ENCODE data around the gene SLC17A7. TPM values are rescaled to one million over a fixed set of nuclear protein-coding genes. Genes with fewer than 3 reads are reported as not detected.

SLC17A7 gene
- total and polyA plus RNA-seq, 2 of the 8 experiments (the other 6 are each of a cell fraction or from before 2014, with no cell fraction given), result 2.7 to 3.0 TPM

DNA sequence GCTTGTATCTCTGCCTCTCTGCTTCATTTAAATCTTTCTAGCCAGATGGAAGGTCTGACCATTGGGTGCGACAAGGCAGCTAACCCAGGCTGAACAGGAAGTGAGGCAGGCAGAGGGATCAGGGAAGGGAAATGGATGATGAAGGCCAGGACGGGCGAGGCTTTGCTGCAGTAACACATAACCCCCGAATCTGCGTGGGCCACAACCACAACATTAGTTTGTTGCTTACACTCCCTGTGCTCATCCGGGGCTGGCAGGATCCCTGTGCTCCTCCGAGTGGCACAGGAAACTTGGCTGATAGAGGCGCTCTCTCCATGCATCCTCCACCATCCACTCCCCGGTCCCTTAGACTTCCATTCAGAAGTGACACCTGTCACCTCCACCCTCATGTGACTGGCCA lies 31.6 kb upstream of the SLC17A7 start:
- no peak overlapping the region for H4K5ac ChIP-seq (ENCODE audit: insufficient read length, low read depth, low read length)
- no peak overlapping the region for H3K14ac ChIP-seq (ENCODE audit: insufficient read length)
- no peak overlapping the region for H3K4me3 ChIP-seq (ENCODE audit: extremely low read depth in 1 of 4, insufficient read depth in 2 of 4, low read depth in 3 of 4, low read length in 4 of 4)
- H3K27ac ChIP-seq (ENCODE audit: low read depth, low read length), result no peak overlapping the region
- H2BK120ac ChIP-seq (replicated peaks; ENCODE audit: low read depth, low read length), result no peak overlapping the region
- no peak overlapping the region for H3K56ac ChIP-seq (replicated peaks; ENCODE audit: insufficient read length, low read depth, low read length)
- ChIA-PET POLR2A (ENCODE audit: partially characterized antibody) (interaction anchor here (0.5 to 6.8 kb wide), 8 partner anchors 9 to 225 kb away, joined by 3 to 50 read pairs (median 6); partner anchors contain the start of genes ALDH16A1, PIH1D1 and RPS11), CTCF (ENCODE audit: partially characterized antibody) (interaction anchor here (0.7 to 3.5 kb wide), 12 partner anchors 8 to 220 kb away, joined by 3 to 28 read pairs (median 6); partner anchors contain the start of gene ALDH16A1)
- no peak overlapping the region for H3K4ac ChIP-seq (replicated peaks; ENCODE audit: insufficient read length, low read depth, low read length)
- H3K23me2 ChIP-seq (ENCODE audit: low read depth, low read length), result no peaks in the 10 kb centered on the region; the same call in 1 of the 2 replicates
- WGBS, 2 experiments (ENCODE audit: extremely low coverage in 1 of 2, insufficient coverage in 1 of 2, insufficient read length in 1 of 2, insufficient replicate concordance in 2 of 2, low coverage in 1 of 2, low lambda C conversion rate in 2 of 2, missing lambda C conversion rate in 1 of 2), result 89% methylated on average over 9 of the region's 9 CpGs; no CpG with 5 or more reads in 1 of the 2 experiments
- H3K27me3 ChIP-seq (replicated peaks in 1 of 4; ENCODE audit: control insufficient read depth in 3 of 4, extremely low read depth in 1 of 4, insufficient read depth in 3 of 4, low read length in 3 of 4), result peaks cover 0 to 5% (median 0%) of the 10 kb centered on the region in 4 experiments; a peak in 4 of 7 replicates
- peaks cover 0 to 12% (median 3%) of the 10 kb centered on the region in 4 experiments; a peak in 6 of 7 replicates for H3K4me1 ChIP-seq (replicated peaks in 1 of 4; ENCODE audit: control insufficient read depth in 3 of 4, insufficient read depth in 4 of 4, low read length in 3 of 4)
- no peak for FAIRE-seq
- no peak overlapping the region for H3K23ac ChIP-seq (ENCODE audit: insufficient read length)
- no peaks in the 10 kb centered on the region; a peak in 1 of 4 replicates for H3K9me3 ChIP-seq (ENCODE audit: insufficient read depth in 2 of 2, low read depth in 1 of 2, low read length in 1 of 2)
- no peak overlapping the region for H4K91ac ChIP-seq (replicated peaks; ENCODE audit: insufficient read length, low read length)
- no peak overlapping the region for H2BK5ac ChIP-seq (ENCODE audit: low read depth, low read length)
- H2AFZ ChIP-seq (ENCODE audit: low read length), result no peak overlapping the region
- H3K79me1 ChIP-seq (ENCODE audit: low read depth, low read length), result no peaks in the 10 kb centered on the region
- H2AK5ac ChIP-seq (ENCODE audit: low read depth, low read length), result no peak overlapping the region
- no peaks in the 10 kb centered on the region for H4K20me1 ChIP-seq (replicated peaks in 1 of 2; ENCODE audit: control insufficient read depth in 1 of 2, insufficient read depth in 2 of 2, low read length in 2 of 2)
- H3K79me2 ChIP-seq (ENCODE audit: control insufficient read depth in 1 of 2, insufficient read depth in 2 of 2, low read length in 2 of 2), result no peaks in the 10 kb centered on the region
- 0 out of 7 replicates have a peak overlapping the region, but pooled peaks of 1 of the 4 experiments have one; percentile 6 for H3K9ac ChIP-seq (replicated peaks in 1 of 4; ENCODE audit: extremely low read depth in 1 of 4, low read depth in 3 of 4, low read length in 3 of 4)
- peak overlapping the region; percentile 50; the same call in 1 of the 2 replicates for H2BK12ac ChIP-seq (ENCODE audit: low read depth, low read length)
- H3K36me3 ChIP-seq (ENCODE audit: control insufficient read depth in 2 of 4, insufficient read depth in 4 of 4, low read length in 3 of 4), result peaks cover 0 to 2% (median 0%) of the 10 kb centered on the region in 4 experiments; a peak in 2 of 8 replicates
- no peak overlapping the region for H3K4me2 ChIP-seq (ENCODE audit: insufficient read depth in 1 of 2, low read depth in 2 of 2, low read length in 2 of 2)
- H4K8ac ChIP-seq (ENCODE audit: extremely low read depth, insufficient read depth, low read length), result no peak overlapping the region
- H2BK20ac ChIP-seq (ENCODE audit: low read length), result no peak overlapping the region
- H3K18ac ChIP-seq (ENCODE audit: extremely low read depth, low read length), result no peak overlapping the region
- no peak for DNase-seq (ENCODE audit: low read depth in 1 of 2, low spot score in 2 of 2)
- no peak overlapping the region for H2BK15ac ChIP-seq (ENCODE audit: low read length)
- no peak for TF ChIP-seq SP1 (IDR thresholded peaks at IDR 0.05; ENCODE audit: low read depth, low read length)
